H9 (cell line): ENCODE data around the gene PRKACB. TPM values are rescaled to one million over a fixed set of nuclear protein-coding genes. Genes with fewer than 3 reads are reported as not detected.

Source experiments
- DNase-seq: peaks from one replicate; pipeline ENCODE4 v3.0.0-alpha.2; 2017
- H2AFZ ChIP-seq: one replicate; pipeline ENCODE4 v1.6.1; 2013; ENCODE audit warnings: mild to moderate bottlenecking, low read length, control low read depth, moderate library complexity
- H2AK5ac ChIP-seq: 2 replicates; pipeline ENCODE4 v1.6.1; 2013; ENCODE audit warnings: low read length, control low read depth, mixed read lengths; ENCODE audit not compliant: insufficient read length
- H2BK120ac ChIP-seq: one replicate; pipeline ENCODE4 v1.6.1; 2013; ENCODE audit warnings: low read depth, mild to moderate bottlenecking, low read length, control low read depth, inconsistent platforms; ENCODE audit not compliant: poor library complexity, severe bottlenecking
- H2BK12ac ChIP-seq: 2 replicates; pipeline ENCODE4 v1.6.1; 2013; ENCODE audit warnings: low read length, control low read depth, mixed read lengths, low read depth; ENCODE audit not compliant: insufficient read length
- H2BK15ac ChIP-seq: 2 replicates; pipeline ENCODE4 v1.6.1; 2013; ENCODE audit warnings: low read depth, low read length, control low read depth
- H2BK20ac ChIP-seq: one replicate; pipeline ENCODE4 v1.6.1; 2013; ENCODE audit warnings: low read depth, mild to moderate bottlenecking, low read length, control low read depth, inconsistent platforms; ENCODE audit not compliant: poor library complexity, severe bottlenecking
- H2BK5ac ChIP-seq: 2 replicates; pipeline ENCODE4 v1.6.1; 2013; ENCODE audit warnings: low read length, control low read depth, mixed read lengths; ENCODE audit not compliant: insufficient read length
- H3K14ac ChIP-seq: 2 replicates; pipeline ENCODE4 v1.6.1; 2013; ENCODE audit warnings: low read length, control low read depth; ENCODE audit not compliant: insufficient read depth
- H3K18ac ChIP-seq: 2 replicates; pipeline ENCODE4 v1.6.1; 2013; ENCODE audit warnings: low read depth, mild to moderate bottlenecking, mixed read lengths, low read length, control low read depth; ENCODE audit not compliant: insufficient read length
- H3K23ac ChIP-seq: 2 replicates; pipeline ENCODE4 v1.6.1; 2013; ENCODE audit warnings: low read length, control low read depth, mixed read lengths, low read depth; ENCODE audit not compliant: insufficient read length
- H3K23me2 ChIP-seq: 2 replicates; pipeline ENCODE4 v1.6.1; 2013; ENCODE audit warnings: low read depth, mild to moderate bottlenecking, mixed read lengths, low read length, control low read depth; ENCODE audit not compliant: insufficient read length, poor library complexity, severe bottlenecking
- H3K27ac ChIP-seq: 2 replicates; pipeline ENCODE4 v1.5.1; 2013; ENCODE audit warnings: low read length, control low read depth, mixed read lengths, low read depth; ENCODE audit not compliant: insufficient read length
- H3K27me3 ChIP-seq: 2 replicates; pipeline ENCODE4 v1.6.1; 2013; ENCODE audit warnings: low read length, control low read depth, inconsistent platforms; ENCODE audit not compliant: insufficient read depth
- H3K4ac ChIP-seq: 2 replicates; pipeline ENCODE4 v1.6.1; 2013; ENCODE audit warnings: low read depth, mild to moderate bottlenecking, control low read depth, inconsistent platforms, low read length, moderate library complexity
- H3K4me1 ChIP-seq: 2 replicates; pipeline ENCODE4 v1.6.1; 2013; ENCODE audit warnings: low read length, control low read depth, inconsistent platforms; ENCODE audit not compliant: insufficient read depth
- H3K4me2 ChIP-seq: 2 replicates; pipeline ENCODE4 v1.6.1; 2013; ENCODE audit warnings: low read length, control low read depth, mixed read lengths; ENCODE audit not compliant: insufficient read length, insufficient read depth
- H3K56ac ChIP-seq: 2 replicates; pipeline ENCODE4 v1.6.1; 2013; ENCODE audit warnings: low read depth, mild to moderate bottlenecking, mixed read lengths, low read length, control low read depth; ENCODE audit not compliant: insufficient read length
- H3K79me1 ChIP-seq: 2 replicates; pipeline ENCODE4 v1.6.1; 2013; ENCODE audit warnings: low read depth, mild to moderate bottlenecking, moderate library complexity, low read length, control low read depth, inconsistent platforms; ENCODE audit not compliant: insufficient read depth, poor library complexity, severe bottlenecking
- H3K79me2 ChIP-seq: 2 replicates; pipeline ENCODE4 v1.6.1; 2013; ENCODE audit warnings: low read length, control low read depth, inconsistent platforms; ENCODE audit not compliant: insufficient read depth
- H3K9ac ChIP-seq: 2 replicates; pipeline ENCODE4 v1.6.1; 2013; ENCODE audit warnings: low read length, control low read depth, mixed read lengths; ENCODE audit not compliant: insufficient read length; ENCODE audit errors: extremely low read depth
- H3K9me3 ChIP-seq: one replicate; pipeline ENCODE4 v1.6.1; 2013; ENCODE audit warnings: low read depth, low read length, inconsistent platforms; ENCODE audit not compliant: control insufficient read depth
- H3T11ph ChIP-seq: one replicate; pipeline ENCODE4 v1.6.1; 2013; ENCODE audit warnings: mild to moderate bottlenecking, low read length, control low read depth, inconsistent platforms
- H4K20me1 ChIP-seq: one replicate; pipeline ENCODE4 v1.6.1; 2013; ENCODE audit not compliant: control insufficient read depth, insufficient read length, insufficient read depth
- H4K5ac ChIP-seq: 2 replicates; pipeline ENCODE4 v1.6.1; 2013; ENCODE audit warnings: low read depth, mild to moderate bottlenecking, mixed read lengths, low read length, control low read depth; ENCODE audit not compliant: insufficient read length
- H4K8ac ChIP-seq: replicated peaks from 2 replicates; pipeline ENCODE4 v1.6.1; 2013; ENCODE audit warnings: low read length, control low read depth, mixed read lengths, low read depth; ENCODE audit not compliant: insufficient read length
- H4K91ac ChIP-seq: 2 replicates; pipeline ENCODE4 v1.6.1; 2013; ENCODE audit warnings: low read depth, mild to moderate bottlenecking, moderate library complexity, mixed read lengths, low read length, control low read depth; ENCODE audit not compliant: insufficient read length
- H3K27ac Mint-ChIP-seq, 3 experiments: 2 replicates in 2 of 3; 3 replicates in 1 of 3; pipeline ENCODE4 v1.8.0; 2020 to 2021; ENCODE audit warnings: mixed read lengths in 3 of 3, mild to moderate bottlenecking in 1 of 3, moderate library complexity in 1 of 3
- H3K27me3 Mint-ChIP-seq: 2 replicates; pipeline ENCODE4 v1.8.0; 2021; ENCODE audit warnings: low read depth, mild to moderate bottlenecking, moderate library complexity, mixed read lengths
- H3K36me3 Mint-ChIP-seq, 3 experiments: 2 replicates in 2 of 3; 3 replicates in 1 of 3; pipeline ENCODE4 v1.8.0; 2020 to 2021; ENCODE audit warnings: low read depth in 3 of 3, mixed read lengths in 3 of 3; ENCODE audit not compliant: insufficient read depth in 1 of 3
- H3K4me1 Mint-ChIP-seq, 2 experiments: 2 replicates each; pipeline ENCODE4 v1.8.0; 2020; ENCODE audit warnings: mixed read lengths in 2 of 2
- H3K4me3 Mint-ChIP-seq, 2 experiments: 2 replicates in 1 of 2; 3 replicates in 1 of 2; pipeline ENCODE4 v1.8.0; 2020 to 2021; ENCODE audit warnings: mild to moderate bottlenecking in 2 of 2, mixed read lengths in 2 of 2, moderate library complexity in 1 of 2
- H3K9me3 Mint-ChIP-seq, 2 experiments: 2 replicates in 1 of 2; 3 replicates in 1 of 2; pipeline ENCODE4 v1.8.0; 2020; ENCODE audit warnings: mild to moderate bottlenecking in 2 of 2, mixed read lengths in 2 of 2, moderate library complexity in 1 of 2
- CTCF ChIP-seq: fragments of 200-600 bp; sonication (generic); conservative IDR thresholded peaks from 3 replicates; pipeline ENCODE4 v1.8.0; 2021; ENCODE audit warnings: antibody characterized with exemption, mild to moderate bottlenecking
- total RNA-seq: library from RNA; stranded (reverse); gene quantifications from 2 replicates; pipeline ENCODE4 v1.2.1, GENCODE V29; 2021

Gene PRKACB
- total RNA-seq, 1 experiment from 2014 or later, result 20.7 TPM

- no peak overlapping the region for H3K4ac ChIP-seq
These were observed 8.7 kb upstream of the PRKACB start for GRCh38 chr1:84135341-84135740.

More at GRCh38 chr1:84135341-84135740, 8.7 kb upstream of the PRKACB start:
- no peak overlapping the region for H4K91ac ChIP-seq
- H3K4me2 ChIP-seq, result no peak overlapping the region
- no peak overlapping the region for H3K14ac ChIP-seq
- H3K27me3 ChIP-seq, result no peaks in the 10 kb centered on the region
- no peak overlapping the region for H3K4me3 Mint-ChIP-seq
- DNase-seq, result no peak
- H2BK20ac ChIP-seq, result no peak overlapping the region
- H2AFZ ChIP-seq, result no peak overlapping the region
- no peaks in the 10 kb centered on the region for H3K23me2 ChIP-seq
- no peak for TF ChIP-seq CTCF
- no peak overlapping the region for H2BK15ac ChIP-seq
- peaks cover 7 to 11% of the 10 kb centered on the region in 2 experiments; a peak in 4 of 5 replicates for H3K9me3 Mint-ChIP-seq
- no peaks in the 10 kb centered on the region for H3K9me3 ChIP-seq
- H3K9ac ChIP-seq, result no peak overlapping the region
- H3K4me1 Mint-ChIP-seq, result no peaks in the 10 kb centered on the region
- no peak overlapping the region for H4K5ac ChIP-seq
- no peak overlapping the region for H3K56ac ChIP-seq
- H3K36me3 Mint-ChIP-seq, result peaks cover 7 to 13% (median 7%) of the 10 kb centered on the region in 3 experiments
- no peak overlapping the region for H3K27ac Mint-ChIP-seq
- H2BK120ac ChIP-seq, result no peak overlapping the region
- H3K27ac ChIP-seq, result no peak overlapping the region
- H3K79me2 ChIP-seq, result no peaks in the 10 kb centered on the region
- H3K27me3 Mint-ChIP-seq, result no peaks in the 10 kb centered on the region
- no peak overlapping the region for H2AK5ac ChIP-seq
- H3K4me1 ChIP-seq, result no peaks in the 10 kb centered on the region
- H3K79me1 ChIP-seq, result no peaks in the 10 kb centered on the region
- H4K20me1 ChIP-seq, result no peaks in the 10 kb centered on the region
- H2BK5ac ChIP-seq, result no peak overlapping the region
- no peak overlapping the region for H3K23ac ChIP-seq
- no peak overlapping the region for H2BK12ac ChIP-seq
- no peak overlapping the region for H3K18ac ChIP-seq
- no peak overlapping the region for H3T11ph ChIP-seq
- H4K8ac ChIP-seq, result no peak overlapping the region
